GM12878 (cell line): ENCODE data around the gene VAV2. TPM values are rescaled to one million over a fixed set of nuclear protein-coding genes. Genes with fewer than 3 reads are reported as not detected.

ENCODE experiments used
- ATAC-seq: fragments of 200-7000 bp; cut with Tn5 transposase; 3 replicates; pipeline ENCODE4 v1.9.1; 2020; ENCODE audit warnings: mild to moderate bottlenecking, moderate library complexity
- BruUV-seq: library from RNA; stranded (reverse); fragments of 400-500 nt; replicated peaks from 2 replicates; lab custom pipeline; 2021; lab: Mats Ljungman, UMichigan
- CTCF ChIA-PET: fragments of 300-600 bp; sonication (Branson Sonifier 250); formaldehyde crosslinking; extraction: SDS; loops from one replicate; lab custom pipeline; 2021; ENCODE audit warnings: inconsistent platforms; lab: Yijun Ruan, JAX
- POLR2A ChIA-PET: fragments of 350-600 bp; formaldehyde crosslinking; extraction: SDS; loops from one replicate; lab custom pipeline; 2021; ENCODE audit warnings: inconsistent platforms; lab: Charles Lee
- RAD21 ChIA-PET: fragments of 300-600 bp; sonication (Branson Sonifier 250); formaldehyde crosslinking; loops from one replicate; lab custom pipeline; 2023; ENCODE audit warnings: antibody characterized with exemption; ENCODE audit not compliant: unreplicated experiment; lab: Charles Lee
- SMC1A ChIA-PET: fragments of 300-600 bp; sonication (Branson Sonifier 250); formaldehyde crosslinking; loops from one replicate; lab custom pipeline; 2023; ENCODE audit not compliant: unreplicated experiment, uncharacterized antibody; lab: Charles Lee
- DNase-seq: peaks from one replicate; pipeline ENCODE4 v3.0.0-alpha.2; 2011; ENCODE audit warnings: low read depth, low spot score
- FAIRE-seq: peaks from 3 replicates; lab custom pipeline; 2011; peaks lifted over from hg19 to GRCh38; lab: Jason Lieb, UNC
- H2AFZ ChIP-seq: 2 replicates; pipeline ENCODE4 v1.6.0; 2011; ENCODE audit warnings: low read depth, low read length, control low read depth; ENCODE audit not compliant: control insufficient read depth
- H3K27ac ChIP-seq: 2 replicates; pipeline ENCODE4 v1.5.1; 2011; ENCODE audit warnings: control low read depth; ENCODE audit not compliant: control insufficient read depth, insufficient read depth
- H3K27me3 ChIP-seq, 2 experiments: replicated peaks in 1 of 2; 2 replicates each; pipeline versions ENCODE4 v1.6.0 to v1.6.1; 2011; ENCODE audit warnings: low read length in 1 of 2; ENCODE audit not compliant: control insufficient read depth in 2 of 2, insufficient read depth in 2 of 2
- H3K36me3 ChIP-seq, 2 experiments: 2 replicates each; pipeline ENCODE4 v1.5.1; 2011; ENCODE audit warnings: low read length in 1 of 2; ENCODE audit not compliant: control insufficient read depth in 2 of 2, insufficient read depth in 2 of 2
- H3K4me1 ChIP-seq: 2 replicates; pipeline ENCODE4 v1.6.1; 2011; ENCODE audit warnings: mild to moderate bottlenecking, low read length, moderate library complexity, mixed read lengths; ENCODE audit not compliant: control insufficient read depth, insufficient read depth
- H3K4me2 ChIP-seq: 2 replicates; pipeline ENCODE4 v1.6.0; 2011; ENCODE audit warnings: control low read depth; ENCODE audit not compliant: control insufficient read depth, insufficient read depth
- H3K4me3 ChIP-seq: fragments of 200-600 bp; sonication (generic); 2 replicates; pipeline ENCODE4 v1.5.1; 2016
- H3K79me2 ChIP-seq: 2 replicates; pipeline ENCODE4 v1.6.0; 2011; ENCODE audit warnings: low read length; ENCODE audit not compliant: control insufficient read depth, insufficient read depth
- H3K9ac ChIP-seq: 2 replicates; pipeline ENCODE4 v1.8.0; 2011; ENCODE audit warnings: low read length, control low read depth, mixed read lengths; ENCODE audit not compliant: control insufficient read depth, insufficient read depth
- H3K9me3 ChIP-seq: replicated peaks from 3 replicates; pipeline ENCODE4 v1.5.1; 2011; ENCODE audit warnings: mild to moderate bottlenecking, low read length; ENCODE audit not compliant: control insufficient read depth, insufficient read depth
- H4K20me1 ChIP-seq: 2 replicates; pipeline ENCODE4 v1.6.0; 2011; ENCODE audit not compliant: control insufficient read depth, insufficient read depth
- BRCA1 ChIP-seq: IDR thresholded peaks from 2 replicates; pipeline ENCODE4 v1.6.1; 2011; ENCODE audit warnings: low read depth, low read length, improper control_type of control experiment
- PAX5 ChIP-seq: IDR thresholded peaks from 2 replicates; pipeline ENCODE4 v1.6.1; 2011; ENCODE audit warnings: low read depth, low read length, borderline replicate concordance
- YY1 ChIP-seq: IDR thresholded peaks from 2 replicates; pipeline ENCODE4 v1.6.1; 2011; ENCODE audit warnings: low read depth, mild to moderate bottlenecking, low read length
- WGBS: methylation state at CpG from one replicate; pipeline ENCODE4 v1.1.6; 2016; ENCODE audit warnings: low lambda C conversion rate; ENCODE audit not compliant: insufficient replicate concordance, insufficient coverage; ENCODE audit errors: missing lambda C conversion rate; 5-methylcytosine and 5-hydroxymethylcytosine counted together
- in situ Hi-C: fragments of 300-500 bp; cut with MboI; formaldehyde crosslinking; loops from 9 replicates; pipeline ENCODE4 v1.14.3; 2018; ENCODE audit warnings: mixed read lengths
- intact Hi-C: fragments of 100-400 bp; cut with micrococcal nuclease; formaldehyde crosslinking; loops from one replicate; pipeline ENCODE4 v1.14.2; 2022; ENCODE audit not compliant: unreplicated experiment
- polyA plus RNA-seq, 11 experiments: library from polyadenylated mRNA; depleted of rRNA in 4 of 11; unstranded in 6 of 11; stranded (reverse) in 5 of 11; fragments of >200 nt; fragmentation: Nextera tagmentation in 4 of 11; fragmentation: Illumina TruSeq in 1 of 11; extraction: Ambion mirVana in 4 of 11; extraction: Trizol in 1 of 11; gene quantifications; 1 replicate in 1 of 11; 2 replicates in 10 of 11; pipeline versions ENCODE4 v1.2.1 to v1.2.3, GENCODE V29; 2011 to 2016; ENCODE audit warnings: inconsistent platforms in 2 of 11, missing spikeins in 2 of 11, low read depth in 1 of 11
- total RNA-seq, 4 experiments: library from RNA; depleted of rRNA in 3 of 4; stranded (reverse); fragments of >200 nt in 3 of 4; fragmentation: Illumina TruSeq in 1 of 4; extraction: Trizol in 1 of 4; gene quantifications; 2 replicates each; pipeline versions ENCODE4 v1.2.1 to v1.2.3, GENCODE V29; 2013 to 2021

VAV2 gene
- total and polyA plus RNA-seq, 10 of the 15 experiments (the other 5 are each of a cell fraction or from before 2014, with no cell fraction given) = 0.13 to 43.9 (median 16.9) TPM

DNA sequence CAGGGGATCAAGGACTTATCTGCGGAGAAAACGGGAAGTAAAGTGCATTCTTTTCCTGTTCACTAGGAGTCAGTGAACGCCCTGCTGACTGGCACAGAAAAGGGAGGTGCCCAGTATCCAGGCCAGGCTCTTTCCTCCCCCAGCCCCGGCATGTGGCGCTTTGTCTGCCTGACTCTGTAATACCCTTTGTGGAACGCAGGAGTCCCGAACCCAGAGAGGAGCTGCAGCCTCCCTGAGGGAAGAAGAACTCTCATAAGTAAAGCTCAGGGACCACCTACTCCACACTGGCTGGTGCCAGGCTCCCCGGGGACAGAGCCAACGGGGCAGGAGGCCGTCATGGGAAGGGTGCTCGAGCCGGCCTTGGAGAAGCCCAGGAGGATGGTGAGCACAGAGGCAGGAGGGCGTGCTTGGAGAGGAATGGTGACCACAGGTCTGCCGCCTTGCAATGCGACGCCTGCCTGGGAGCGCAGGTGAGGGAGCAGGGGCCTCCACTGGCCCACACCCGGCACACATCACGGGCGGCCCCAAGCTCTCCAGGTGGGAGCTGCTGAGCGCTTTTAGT lies 31.5 kb downstream of the VAV2 start:
- Histone ChIP-seq H2AFZ (no peak overlapping the region), H3K4me1 (peaks cover 52% of the 10 kb centered on the region), H3K9ac (no peak overlapping the region), H3K27ac (peak overlapping the region; percentile 61), H3K4me2 (peak overlapping the region; percentile 95)
- SMC1A ChIA-PET = interaction anchor here (1.1 to 3.3 kb wide), 3 partner anchors 14 to 30 kb away, joined by 5 to 11 read pairs (median 7); no protein-coding TSS in a partner anchor
- no TSS peak for BruUV-seq
- no peak for TF ChIP-seq BRCA1
- TF ChIP-seq, all 136 proteins: peak for 0
- POLR2A ChIA-PET = interaction anchor here (2.1 to 2.3 kb wide), 2 partner anchors 13 to 15 kb away, joined by 8 to 14 read pairs; no protein-coding TSS in a partner anchor
- in situ Hi-C loops (no loop called here), intact Hi-C loops (no loop called here)
- Histone ChIP-seq H3K4me3 (peak overlapping the region; percentile 64; the same call in 1 of the 2 replicates), H3K9me3 (no peaks in the 10 kb centered on the region; the same call in 1 of the 3 replicates), H3K27me3 (no peaks in the 10 kb centered on the region), H4K20me1 (no peaks in the 10 kb centered on the region), H3K79me2 (peaks cover 92% of the 10 kb centered on the region), H3K36me3 (peaks cover 0 to 4% of the 10 kb centered on the region in 2 experiments; a peak in 2 of 4 replicates)
- FAIRE-seq (no peak), ATAC-seq (no peak), DNase-seq (no peak)
- RAD21 ChIA-PET = interaction anchor here (1.1 to 4.9 kb wide), 3 partner anchors 15 to 34 kb away, joined by 3 to 32 read pairs (median 3); no protein-coding TSS in a partner anchor
- CTCF ChIA-PET = interaction anchor here (4.6 kb wide), 1 partner anchor 33 kb away, joined by 26 read pairs; no protein-coding TSS in a partner anchor
- 74% methylated on average over 21 of the region's 21 CpGs for WGBS

- ChIA-PET CTCF (interaction anchor here (1.6 to 4.6 kb wide), 2 partner anchors 34 to 178 kb away, joined by 5 to 26 read pairs; no protein-coding TSS in a partner anchor), RAD21 (interaction anchor here (1.4 to 4.9 kb wide), 3 partner anchors 15 to 138 kb away, joined by 4 to 32 read pairs (median 8); no protein-coding TSS in a partner anchor), POLR2A (interaction anchor here (2.1 kb wide), 1 partner anchor 14 kb away, joined by 14 read pairs; no protein-coding TSS in a partner anchor), SMC1A (interaction anchor here (1.1 to 3.3 kb wide), 2 partner anchors 14 to 15 kb away, joined by 5 to 11 read pairs; no protein-coding TSS in a partner anchor)
- peaks cover 0 to 4% of the 10 kb centered on the region in 2 experiments; a peak in 2 of 4 replicates for H3K36me3 ChIP-seq
- WGBS = 61% methylated on average over 18 of the region's 19 CpGs
- no peaks in the 10 kb centered on the region; the same call in 1 of the 3 replicates for H3K9me3 ChIP-seq
- peak overlapping the region; percentile 95 for H3K4me2 ChIP-seq
- H4K20me1 ChIP-seq = no peaks in the 10 kb centered on the region
- peak overlapping the region; percentile 65; the same call in 1 of the 2 replicates for H3K9ac ChIP-seq
- FAIRE-seq (no peak), ATAC-seq (no peak), DNase-seq (no peak)
- BruUV-seq = no TSS peak
- H3K27me3 ChIP-seq = no peaks in the 10 kb centered on the region
- H3K27ac ChIP-seq = peak overlapping the region; percentile 88
- peaks cover 87% of the 10 kb centered on the region for H3K79me2 ChIP-seq
- no peak overlapping the region for H2AFZ ChIP-seq
- intact Hi-C loops = no loop called here
- peak overlapping the region; percentile 64; the same call in 1 of the 2 replicates for H3K4me3 ChIP-seq
- in situ Hi-C loops = no loop called here
- H3K4me1 ChIP-seq = peaks cover 53% of the 10 kb centered on the region
- no peak for TF ChIP-seq YY1
- no peak for TF ChIP-seq PAX5
Observed at GRCh38 chr9:133959966-133960567, 32.1 kb downstream of the VAV2 start.
